Bladder microvascular endothelial cell (primary cell): Measurements from ENCODE around the gene RAB37. TPM values are rescaled to one million over a fixed set of nuclear protein-coding genes. Genes with fewer than 3 reads are reported as not detected.

Source experiments
- total RNA-seq: library from RNA; depleted of rRNA; stranded (reverse); fragments of >200 nt; gene quantifications from 2 replicates; pipeline ENCODE4 v1.2.3, GENCODE V29; 2014

Gene RAB37
- 0.25 and 0.65 TPM in 2 replicates for total RNA-seq

GRCh38 chr17:74736513-74737298 is at the start of gene RAB37:
TSS of gene RAB37 (plus strand) at chr17:74737256. CDS start at chr17:74737273, 17 bp downstream.

GRCh38 chr17:74712756-74713155 is 24.3 kb upstream of the RAB37 start, which contains the start of gene CD300LF:
TSS of gene CD300LF (minus strand) at chr17:74712923. CDS start at chr17:74712866, 57 bp downstream.

GRCh38 chr17:74748529-74749278 is 11.6 kb downstream of the RAB37 start, which contains the start of gene NHERF1:
TSS of gene NHERF1 (plus strand) at chr17:74748628. CDS start at chr17:74748847, 219 bp downstream.

GRCh38 chr17:74776044-74776962 is 39.2 kb downstream of the RAB37 start, which contains the start of gene NAT9:
TSS of gene NAT9 (minus strand) at chr17:74776345. CDS start at chr17:74775698, 647 bp downstream.

Other genes starting within 250 kb of the RAB37 start
- gene CD300LB, start 205.8 kb upstream of the RAB37 start, total RNA-seq, result not detected in 2 replicates
- gene CD300C, start 191.1 kb upstream of the RAB37 start, total RNA-seq, result not detected in 2 replicates
- gene CD300H, start 169.7 kb upstream of the RAB37 start, total RNA-seq, result not detected in 2 replicates
- gene CD300LD, start 145.0 kb upstream of the RAB37 start, total RNA-seq, result not detected in 2 replicates
- not detected in 2 replicates for gene CD300E, start 113.5 kb upstream of the RAB37 start, total RNA-seq
- not detected in 2 replicates for gene CD300LF, start 24.3 kb upstream of the RAB37 start, total RNA-seq
- 7.6 and 8.3 TPM in 2 replicates for gene NHERF1, start 11.4 kb downstream of the RAB37 start, total RNA-seq
- 18.3 and 46.3 TPM in 2 replicates for gene NAT9, start 39.1 kb downstream of the RAB37 start, total RNA-seq
- gene GRIN2C, start 122.6 kb downstream of the RAB37 start, total RNA-seq, result under 0.01 and 0.06 TPM in 2 replicates
- gene FDXR, start 135.7 kb downstream of the RAB37 start, total RNA-seq, result 40.8 and 49.1 TPM in 2 replicates
- not detected in 2 replicates for gene FADS6, start 156.4 kb downstream of the RAB37 start, total RNA-seq
- 0.16 TPM in 1 of 2 replicates, not detected in the other for gene USH1G, start 186.0 kb downstream of the RAB37 start, total RNA-seq
- gene OTOP2, start 187.0 kb downstream of the RAB37 start, total RNA-seq, result not detected in 2 replicates
- not detected in 2 replicates for gene OTOP3, start 198.6 kb downstream of the RAB37 start, total RNA-seq
- gene HID1, start 235.5 kb downstream of the RAB37 start, total RNA-seq, result 19.3 and 36.4 TPM in 2 replicates